NCI-H128 (cell line): ENCODE measurements around the gene IFT52.

Experiments used
- DNase-seq: peaks from one replicate; lab custom pipeline; 2025; ENCODE audit not compliant: unreplicated experiment; lab: John Stamatoyannopoulos, UW

The IFT52 gene

GRCh38 chr20:43590392-43591303, at the start of gene IFT52:
IFT52 (plus strand) TSS chr20:43590937; CDS start chr20:43594699, 3,762 bp downstream.
- peak; percentile 92 for DNase-seq

GRCh38 chr20:43541214-43541613, 49.5 kb upstream of the IFT52 start:
- DNase-seq = no peak

GRCh38 chr20:43542161-43542560, 48.6 kb upstream of the IFT52 start:
- no peak for DNase-seq

- no peak for DNase-seq
Measured at GRCh38 chr20:43542674-43543073, 48.1 kb upstream of the IFT52 start.

GRCh38 chr20:43543138-43543537, 47.6 kb upstream of the IFT52 start:
- no peak for DNase-seq

GRCh38 chr20:43544501-43544900, 46.2 kb upstream of the IFT52 start:
- no peak for DNase-seq

GRCh38 chr20:43545837-43546578, 44.7 kb upstream of the IFT52 start:
- DNase-seq = no peak

GRCh38 chr20:43548273-43548880, 42.4 kb upstream of the IFT52 start:
- no peak for DNase-seq

GRCh38 chr20:43549416-43550065, 41.2 kb upstream of the IFT52 start:
- DNase-seq = no peak

- DNase-seq = no peak
Measured at GRCh38 chr20:43550456-43550855, 40.3 kb upstream of the IFT52 start.

GRCh38 chr20:43554369-43554768, 36.4 kb upstream of the IFT52 start:
- DNase-seq = no peak

GRCh38 chr20:43558412-43559146, 32.2 kb upstream of the IFT52 start, which contains the start of gene SGK2:
SGK2 (plus strand) TSS chr20:43559027; CDS start chr20:43566496, 7,469 bp downstream.
- no peak for DNase-seq

- DNase-seq = no peak
Measured at GRCh38 chr20:43559147-43559987, 31.4 kb upstream of the IFT52 start.

- no peak for DNase-seq
Measured at GRCh38 chr20:43560974-43561373, 29.8 kb upstream of the IFT52 start.

- DNase-seq = no peak
Measured at GRCh38 chr20:43563429-43563828, 27.3 kb upstream of the IFT52 start.

GRCh38 chr20:43563991-43564390, 26.7 kb upstream of the IFT52 start:
- no peak for DNase-seq

GRCh38 chr20:43564455-43564854, 26.3 kb upstream of the IFT52 start:
- no peak for DNase-seq

GRCh38 chr20:43564993-43565757, 25.6 kb upstream of the IFT52 start:
- DNase-seq = no peak

GRCh38 chr20:43565758-43566104, 25.0 kb upstream of the IFT52 start:
- DNase-seq = no peak
